NCI-H146 treated with DMSO at 0.1 percent for 48 hours (cell line): Measurements from ENCODE around the gene TMEM259.

Experiments
- DNase-seq: peaks from one replicate; lab custom pipeline; 2025; ENCODE audit not compliant: unreplicated experiment; lab: John Stamatoyannopoulos, UW

TMEM259 gene

DNA sequence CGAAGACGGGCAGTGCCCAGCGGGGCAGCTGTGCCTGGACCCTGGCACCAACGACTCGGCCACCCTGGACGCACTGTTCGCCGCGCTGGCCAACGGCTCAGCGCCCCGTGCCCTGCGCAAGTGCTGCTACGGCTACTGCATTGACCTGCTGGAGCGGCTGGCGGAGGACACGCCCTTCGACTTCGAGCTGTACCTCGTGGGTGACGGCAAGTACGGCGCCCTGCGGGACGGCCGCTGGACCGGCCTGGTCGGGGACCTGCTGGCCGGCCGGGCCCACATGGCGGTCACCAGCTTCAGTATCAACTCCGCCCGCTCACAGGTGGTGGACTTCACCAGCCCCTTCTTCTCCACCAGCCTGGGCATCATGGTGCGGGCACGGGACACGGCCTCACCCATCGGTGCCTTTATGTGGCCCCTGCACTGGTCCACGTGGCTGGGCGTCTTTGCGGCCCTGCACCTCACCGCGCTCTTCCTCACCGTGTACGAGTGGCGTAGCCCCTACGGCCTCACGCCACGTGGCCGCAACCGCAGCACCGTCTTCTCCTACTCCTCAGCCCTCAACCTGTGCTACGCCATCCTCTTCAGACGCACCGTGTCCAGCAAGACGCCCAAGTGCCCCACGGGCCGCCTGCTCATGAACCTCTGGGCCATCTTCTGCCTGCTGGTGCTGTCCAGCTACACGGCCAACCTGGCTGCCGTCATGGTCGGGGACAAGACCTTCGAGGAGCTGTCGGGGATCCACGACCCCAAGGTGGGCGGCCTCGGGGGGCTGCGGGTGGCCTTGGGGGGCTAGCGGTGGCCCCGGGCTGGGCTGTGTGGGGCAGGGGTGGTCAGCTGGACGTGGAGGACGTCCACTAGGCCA is 15.9 kb downstream of the TMEM259 start:
- no peak for DNase-seq

DNA sequence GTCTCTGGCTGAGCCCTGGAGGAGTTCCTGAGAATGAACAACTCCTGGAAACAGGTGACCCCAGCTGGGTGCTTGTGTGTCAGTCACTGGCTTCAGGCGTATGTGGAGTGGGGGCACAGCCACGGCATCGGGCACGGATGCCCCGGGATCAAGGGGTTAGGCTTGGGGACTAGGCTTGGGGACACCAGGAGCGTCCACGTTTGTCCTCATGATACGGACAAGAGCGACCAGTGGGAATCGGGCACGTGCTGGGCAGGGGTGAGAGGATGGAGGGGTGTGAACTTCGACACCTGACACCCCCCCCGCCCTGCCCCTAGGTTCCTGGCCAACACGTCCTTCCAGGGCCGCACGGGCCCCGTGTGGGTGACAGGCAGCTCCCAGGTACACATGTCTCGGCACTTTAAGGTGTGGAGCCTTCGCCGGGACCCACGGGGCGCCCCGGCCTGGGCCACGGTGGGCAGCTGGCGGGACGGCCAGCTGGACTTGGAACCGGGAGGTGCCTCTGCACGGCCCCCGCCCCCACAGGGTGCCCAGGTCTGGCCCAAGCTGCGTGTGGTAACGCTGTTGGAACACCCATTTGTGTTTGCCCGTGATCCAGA is 16.6 kb downstream of the TMEM259 start:
- DNase-seq, result no peak

DNA sequence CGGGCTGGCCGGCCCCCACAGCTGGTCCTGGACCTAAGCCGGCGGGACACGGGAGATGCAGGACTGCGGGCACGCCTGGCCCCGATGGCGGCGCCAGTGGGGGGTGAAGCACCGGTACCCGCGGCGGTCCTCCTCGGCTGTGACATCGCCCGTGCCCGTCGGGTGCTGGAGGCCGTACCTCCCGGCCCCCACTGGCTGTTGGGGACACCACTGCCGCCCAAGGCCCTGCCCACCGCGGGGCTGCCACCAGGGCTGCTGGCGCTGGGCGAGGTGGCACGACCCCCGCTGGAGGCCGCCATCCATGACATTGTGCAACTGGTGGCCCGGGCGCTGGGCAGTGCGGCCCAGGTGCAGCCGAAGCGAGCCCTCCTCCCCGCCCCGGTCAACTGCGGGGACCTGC is 17.6 kb downstream of the TMEM259 start:
- no peak for DNase-seq

DNA sequence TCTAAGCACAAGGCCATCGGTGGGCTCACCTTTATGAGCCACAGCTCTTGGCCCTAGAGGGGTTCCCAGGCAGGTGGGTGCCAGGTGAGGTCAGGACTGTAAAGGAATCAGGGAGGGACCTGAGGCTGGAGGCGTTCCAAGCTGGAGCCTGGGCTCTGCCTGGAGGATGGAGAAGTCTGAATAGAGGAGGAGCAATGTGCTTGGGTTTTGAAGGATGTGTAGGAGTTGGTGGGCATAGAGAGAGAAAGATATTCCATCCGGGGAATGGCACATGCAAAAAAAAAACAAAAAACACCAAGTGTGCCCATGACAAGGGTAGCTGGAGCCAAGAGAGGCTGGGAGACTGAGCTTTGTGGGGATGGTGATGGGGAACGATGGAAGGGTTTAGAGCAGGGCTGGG is 18.3 kb downstream of the TMEM259 start:
- no peak for DNase-seq

DNA sequence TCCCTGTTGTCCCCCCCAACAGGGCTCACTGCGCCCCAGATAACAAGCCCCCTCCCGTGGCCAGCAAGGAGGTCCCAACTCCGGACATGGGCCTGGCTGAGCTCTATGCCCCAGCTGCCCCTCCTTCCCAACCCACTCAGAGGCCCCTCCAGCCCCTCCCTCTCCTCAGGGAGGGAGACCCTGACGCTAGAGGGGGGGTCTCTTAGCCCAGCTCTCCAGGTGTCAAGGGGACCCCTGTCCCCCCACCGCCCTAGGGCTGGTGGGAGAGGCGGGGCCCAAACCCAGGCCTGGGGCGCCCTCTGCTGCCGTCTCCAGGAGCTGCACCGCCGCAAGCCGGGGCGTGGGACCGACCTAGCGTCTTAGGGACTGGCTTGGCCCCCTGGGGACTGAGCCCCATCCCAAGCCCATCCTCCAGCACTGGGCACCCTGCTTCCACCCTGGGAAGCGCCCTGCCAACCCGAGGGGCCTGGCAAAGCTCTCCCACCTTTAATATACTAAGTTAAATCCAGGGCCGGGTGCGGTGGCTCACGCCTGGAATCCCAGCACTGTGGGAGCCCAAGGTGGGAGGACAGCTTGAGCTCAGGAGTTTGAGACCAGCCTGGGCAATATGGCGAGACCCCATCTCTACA is 19.3 kb downstream of the TMEM259 start:
- no peak for DNase-seq

DNA sequence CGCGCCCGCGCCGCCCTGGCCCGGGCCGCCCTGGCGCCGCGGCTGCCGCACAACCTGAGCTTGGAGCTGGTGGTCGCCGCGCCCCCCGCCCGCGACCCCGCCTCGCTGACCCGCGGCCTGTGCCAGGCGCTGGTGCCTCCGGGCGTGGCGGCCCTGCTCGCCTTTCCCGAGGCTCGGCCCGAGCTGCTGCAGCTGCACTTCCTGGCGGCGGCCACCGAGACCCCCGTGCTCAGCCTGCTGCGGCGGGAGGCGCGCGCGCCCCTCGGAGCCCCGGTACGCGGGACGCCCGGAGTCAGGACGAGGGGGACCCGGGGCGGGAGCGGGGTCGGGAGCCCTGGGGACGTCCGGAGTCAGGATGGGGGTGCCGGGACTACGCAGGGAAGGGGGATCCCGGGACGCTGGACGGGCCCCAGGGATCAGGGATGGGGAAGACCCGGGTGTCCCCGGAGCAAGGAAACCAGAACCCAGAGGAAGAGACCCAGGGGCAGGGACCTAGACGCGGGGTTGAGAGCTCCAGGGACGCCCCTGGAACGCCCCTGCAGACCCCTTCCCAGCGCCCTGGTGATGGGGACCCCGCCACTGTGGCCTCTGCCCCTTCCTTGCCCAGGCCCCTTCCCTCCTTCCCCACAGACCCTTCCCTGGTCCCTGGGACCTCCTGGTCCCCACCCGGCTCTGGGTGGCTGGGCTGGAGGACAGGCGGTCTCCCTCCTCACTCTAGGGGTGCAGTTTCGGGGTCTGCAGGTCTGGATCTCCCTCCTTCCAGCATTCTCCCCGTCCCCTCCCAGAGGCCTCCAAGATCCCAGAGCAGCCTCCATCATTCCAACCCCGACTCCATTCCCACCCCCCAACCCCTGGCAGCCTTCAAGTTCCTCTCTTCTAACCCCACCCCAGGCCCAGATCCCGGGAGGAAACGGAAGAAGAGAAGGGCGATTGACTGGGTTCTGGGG is 20.1 kb downstream of the TMEM259 start:
- DNase-seq, result no peak

DNA sequence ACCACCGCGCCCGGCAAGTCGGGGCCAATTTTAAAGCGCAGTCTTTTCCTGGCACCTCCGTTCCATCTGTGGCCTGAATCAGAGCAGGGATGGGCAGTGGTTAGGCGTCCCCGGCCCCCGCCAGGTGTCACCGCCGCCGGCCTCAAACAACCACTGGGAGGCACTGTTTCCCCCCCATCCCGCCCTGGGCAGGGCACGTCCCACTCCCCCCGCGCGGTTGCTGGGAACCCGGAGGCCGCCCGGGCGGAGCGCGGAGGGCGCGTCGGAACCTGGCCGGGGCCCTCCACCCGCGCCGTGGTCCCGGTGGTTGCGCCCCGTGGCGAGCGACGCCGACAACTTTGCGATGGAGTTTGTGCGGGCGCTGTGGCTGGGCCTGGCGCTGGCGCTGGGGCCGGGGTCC is 20.8 kb downstream of the TMEM259 start, which contains the start of gene GRIN3B:
GRIN3B (plus strand) TSS at position 325 of the 400 bp plus-strand sequence; CDS start at position 344, 19 bp downstream.
- DNase-seq, result no peak

DNA sequence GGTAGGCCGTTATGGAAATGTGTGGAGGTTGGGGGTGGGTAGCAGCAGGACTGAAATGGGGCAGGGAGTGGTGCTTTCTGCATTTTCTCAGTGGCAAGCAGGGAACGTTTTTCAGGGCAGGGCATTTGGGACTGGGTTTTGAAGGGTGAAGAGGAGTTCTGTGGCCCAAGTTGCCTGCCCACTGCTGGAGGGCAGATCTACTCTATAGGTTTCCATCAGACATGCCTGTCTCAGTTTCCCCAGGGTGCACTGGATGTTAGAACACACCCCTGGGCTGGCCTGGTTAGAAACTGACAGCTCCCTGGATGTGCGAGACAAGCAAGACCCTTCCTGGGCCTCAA is 21.6 kb downstream of the TMEM259 start:
- DNase-seq, result no peak

DNA sequence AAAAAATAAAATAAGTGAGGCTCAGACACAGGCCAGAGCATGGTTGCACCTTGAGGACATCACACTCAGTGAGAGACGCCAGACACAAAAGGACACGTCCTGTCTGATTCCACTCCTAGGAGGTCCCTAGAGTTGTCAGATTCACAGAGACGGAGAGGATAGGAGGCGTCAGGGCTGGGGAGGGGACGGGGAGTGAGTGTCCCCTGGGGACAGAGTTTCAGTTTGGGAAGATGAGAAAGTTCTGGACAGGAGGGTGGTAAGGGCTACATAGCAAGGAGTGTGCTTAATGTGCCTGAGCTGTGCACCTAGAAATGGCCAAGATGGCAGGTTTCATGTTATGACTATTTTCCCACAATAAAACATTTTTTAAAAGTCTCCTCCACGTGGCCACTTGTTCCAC is 22.9 kb downstream of the TMEM259 start:
- DNase-seq, result no peak

DNA sequence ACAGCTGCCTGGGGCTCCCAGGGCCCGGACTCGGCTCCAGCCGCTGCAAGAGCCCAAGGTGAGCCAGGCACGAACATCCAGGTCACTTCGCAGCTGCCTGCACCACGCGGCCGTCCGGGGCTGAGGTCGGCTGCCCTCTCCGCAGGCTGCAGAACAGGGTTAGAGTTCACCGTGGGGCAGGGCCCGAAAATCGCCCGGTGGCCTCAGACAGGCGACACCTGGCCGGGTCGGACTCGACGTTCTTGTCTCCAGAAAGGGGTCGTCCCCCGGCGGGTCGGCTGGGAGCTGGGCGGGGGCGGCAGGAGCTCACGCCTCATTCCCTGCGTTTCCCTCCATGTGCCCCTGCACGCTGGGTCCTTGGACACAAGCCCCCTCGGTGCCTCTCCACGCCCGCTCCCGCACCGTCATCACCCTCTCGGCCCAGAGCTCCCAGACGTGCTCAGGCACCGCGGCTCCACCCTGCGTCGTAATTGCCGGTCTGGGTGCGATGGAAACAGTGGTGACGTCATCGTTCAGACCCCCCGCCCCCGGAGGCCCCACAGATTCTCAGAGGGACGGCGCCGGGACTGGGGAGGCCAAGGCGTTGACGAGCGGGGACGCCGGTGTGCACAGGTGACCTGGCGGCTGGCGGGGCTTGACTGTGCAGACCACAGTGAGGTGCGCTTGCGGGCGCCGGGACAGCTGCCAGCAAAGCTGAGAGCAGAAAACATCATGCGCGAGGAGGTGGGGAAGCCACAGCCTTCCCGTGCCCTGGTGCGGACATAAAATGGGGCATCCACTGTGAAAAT is 24.7 kb downstream of the TMEM259 start:
- no peak for DNase-seq

DNA sequence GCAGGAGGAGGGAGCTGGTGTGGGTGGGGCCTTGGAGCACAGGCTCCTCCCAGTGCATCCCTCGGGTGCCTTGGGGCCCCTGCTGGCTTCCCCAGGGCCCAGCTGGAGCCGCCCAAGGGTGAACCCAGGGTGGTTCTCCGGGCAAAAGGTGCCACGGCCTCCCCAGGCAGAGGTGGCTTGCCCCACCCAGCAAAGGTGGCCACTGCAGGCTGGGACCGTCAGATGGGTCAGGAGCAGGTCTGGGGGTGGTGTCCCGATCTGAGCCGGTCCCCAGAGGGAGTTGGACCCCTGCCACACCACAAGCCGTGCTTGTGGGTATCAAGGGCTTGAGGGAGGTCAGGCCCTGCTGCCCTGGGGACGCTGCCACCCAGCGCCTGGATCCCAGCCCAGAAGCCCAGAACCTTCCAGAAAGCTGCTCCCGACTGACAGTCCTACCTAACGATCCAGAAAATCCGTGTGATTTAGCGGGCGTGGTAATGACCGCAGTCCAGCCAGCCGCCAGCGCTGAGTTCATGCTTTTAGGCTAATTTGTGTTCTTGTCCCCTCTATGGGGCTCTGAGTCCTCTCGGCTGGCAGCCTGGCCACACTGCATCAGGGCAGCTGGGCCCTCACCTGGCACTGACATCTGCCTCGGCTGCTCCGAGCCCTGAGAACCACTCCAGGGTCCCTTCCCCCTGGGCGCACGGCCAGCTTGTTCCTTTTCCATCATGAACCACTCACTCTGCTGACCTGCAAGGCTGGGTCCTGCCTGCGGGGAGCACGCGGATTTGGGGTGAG is 25.7 kb downstream of the TMEM259 start:
- no peak for DNase-seq

DNA sequence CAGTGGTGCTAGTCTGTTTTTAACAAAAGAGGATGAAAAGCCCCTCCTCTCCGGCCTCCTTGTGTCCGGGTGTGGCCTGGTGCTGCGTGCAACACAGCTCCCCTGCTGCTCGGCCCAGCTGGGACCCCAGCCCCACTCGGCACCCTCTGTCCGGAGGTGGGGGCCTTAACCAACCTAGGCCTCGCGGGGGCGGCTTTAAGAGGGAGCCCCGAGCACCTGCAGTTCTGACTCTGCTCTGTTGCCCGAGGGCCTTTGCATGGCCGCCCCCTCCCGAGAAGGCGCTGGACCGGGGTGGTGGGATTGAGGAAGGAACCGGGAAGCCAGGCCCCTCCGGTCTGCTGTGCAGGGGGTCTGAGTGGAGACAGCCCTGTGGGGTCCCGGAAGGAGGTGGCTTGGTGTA is 26.4 kb downstream of the TMEM259 start:
- no peak for DNase-seq

DNA sequence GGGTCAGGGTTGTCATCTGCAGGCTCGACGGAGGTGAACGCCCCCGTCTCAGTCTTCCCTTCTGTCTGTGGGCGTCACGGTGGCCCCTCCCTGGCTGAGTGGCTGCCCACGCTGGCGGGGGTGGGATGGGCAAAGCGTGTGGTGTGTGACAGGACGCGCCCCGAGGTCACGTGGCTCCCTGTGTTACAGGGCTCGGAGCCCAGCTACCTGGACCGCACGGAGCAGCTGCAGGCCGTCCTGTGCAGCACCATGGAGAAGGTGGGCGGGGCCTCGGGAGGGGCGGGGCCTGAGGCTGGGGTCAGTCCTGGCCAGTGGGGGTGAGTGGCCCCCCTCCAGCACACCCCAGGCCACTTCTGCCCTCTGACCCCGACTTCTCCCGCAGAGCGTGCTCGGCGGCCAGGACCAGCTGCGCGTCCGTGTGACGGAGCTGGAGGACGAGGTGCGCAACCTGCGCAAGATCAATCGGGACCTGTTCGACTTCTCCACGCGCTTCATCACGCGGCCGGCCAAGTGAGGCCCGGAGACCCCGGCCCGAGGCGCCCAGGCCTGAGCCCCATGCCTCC is 27.0 kb downstream of the TMEM259 start:
- no peak for DNase-seq

DNA sequence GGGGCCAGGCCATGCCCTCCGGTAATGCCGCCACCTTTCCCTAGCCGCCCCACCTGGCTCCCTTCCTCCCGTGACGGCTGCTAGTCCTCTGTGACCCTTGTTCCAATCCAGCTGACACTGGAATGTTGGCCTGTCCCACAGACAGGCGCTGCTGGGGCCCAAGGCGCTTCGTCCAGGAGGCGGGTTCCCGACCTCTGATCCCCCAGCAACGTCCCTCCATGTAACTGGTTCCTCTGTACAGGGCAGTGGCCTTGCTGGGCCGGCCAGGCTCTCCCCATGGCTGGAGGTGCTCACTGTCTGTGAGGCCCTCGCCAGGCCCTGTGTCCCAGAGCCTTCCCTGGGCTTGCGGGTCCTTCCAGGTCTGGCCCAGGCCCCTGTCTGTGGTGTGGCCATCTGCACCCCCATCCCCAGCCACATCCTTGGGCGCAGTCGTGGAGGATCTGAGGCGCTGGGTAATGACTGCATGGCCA is 27.5 kb downstream of the TMEM259 start:
- no peak for DNase-seq

DNA sequence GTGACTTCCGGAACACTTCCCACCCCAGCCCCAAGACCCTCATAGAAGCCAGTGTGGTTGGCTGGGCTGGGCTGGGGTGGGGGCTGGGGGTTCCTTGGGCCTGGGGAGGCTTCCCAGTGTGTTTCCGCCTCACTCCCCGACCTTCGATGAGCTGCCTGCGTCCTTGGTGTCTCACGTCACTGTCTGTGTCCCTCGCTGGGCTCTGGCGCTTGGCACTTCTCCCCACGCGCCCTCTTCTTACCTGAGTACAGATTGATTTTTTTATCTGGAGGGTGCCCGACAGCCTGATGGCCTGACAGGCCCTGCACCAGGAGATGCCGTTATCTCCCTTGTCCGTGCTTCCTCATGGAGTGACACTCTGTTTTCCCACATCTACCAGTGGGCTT is 28.3 kb downstream of the TMEM259 start:
- no peak for DNase-seq

DNA sequence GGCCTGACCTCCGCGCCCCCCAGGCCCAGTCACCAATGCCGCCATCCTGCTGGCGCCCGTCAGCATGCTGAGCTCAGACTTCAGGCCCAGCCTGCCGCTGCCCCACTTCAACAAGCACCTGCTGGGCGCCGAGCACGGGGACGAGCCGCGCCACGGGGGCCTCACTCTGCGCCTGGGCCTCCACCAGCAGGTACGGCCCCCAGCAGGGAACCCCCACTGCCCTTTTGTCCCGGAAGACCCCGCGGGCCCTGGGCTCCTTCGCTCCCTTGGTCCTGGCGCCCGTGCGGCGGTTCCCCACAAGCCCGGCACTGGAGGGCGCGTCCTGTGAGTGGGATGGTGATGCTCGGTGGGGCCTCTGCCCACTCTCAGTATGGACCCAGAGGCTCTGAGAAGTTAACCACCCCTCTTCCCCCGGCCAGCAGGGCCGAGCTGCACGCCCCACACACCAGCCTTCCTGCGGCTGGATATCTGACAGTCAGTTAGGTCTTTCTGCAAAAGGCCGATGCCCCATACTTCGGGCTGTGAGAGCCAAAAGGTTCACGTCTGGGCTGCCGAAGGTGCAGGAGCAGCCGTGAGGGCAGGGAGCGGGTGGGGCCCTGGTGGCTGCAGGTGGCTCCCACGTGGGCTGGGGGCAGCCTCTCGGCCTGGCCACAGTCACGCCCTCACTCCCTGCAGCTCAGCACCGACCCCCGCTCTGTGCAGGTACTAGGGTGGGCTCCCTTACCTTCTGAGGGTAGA is 28.8 kb downstream of the TMEM259 start:
- no peak for DNase-seq

DNA sequence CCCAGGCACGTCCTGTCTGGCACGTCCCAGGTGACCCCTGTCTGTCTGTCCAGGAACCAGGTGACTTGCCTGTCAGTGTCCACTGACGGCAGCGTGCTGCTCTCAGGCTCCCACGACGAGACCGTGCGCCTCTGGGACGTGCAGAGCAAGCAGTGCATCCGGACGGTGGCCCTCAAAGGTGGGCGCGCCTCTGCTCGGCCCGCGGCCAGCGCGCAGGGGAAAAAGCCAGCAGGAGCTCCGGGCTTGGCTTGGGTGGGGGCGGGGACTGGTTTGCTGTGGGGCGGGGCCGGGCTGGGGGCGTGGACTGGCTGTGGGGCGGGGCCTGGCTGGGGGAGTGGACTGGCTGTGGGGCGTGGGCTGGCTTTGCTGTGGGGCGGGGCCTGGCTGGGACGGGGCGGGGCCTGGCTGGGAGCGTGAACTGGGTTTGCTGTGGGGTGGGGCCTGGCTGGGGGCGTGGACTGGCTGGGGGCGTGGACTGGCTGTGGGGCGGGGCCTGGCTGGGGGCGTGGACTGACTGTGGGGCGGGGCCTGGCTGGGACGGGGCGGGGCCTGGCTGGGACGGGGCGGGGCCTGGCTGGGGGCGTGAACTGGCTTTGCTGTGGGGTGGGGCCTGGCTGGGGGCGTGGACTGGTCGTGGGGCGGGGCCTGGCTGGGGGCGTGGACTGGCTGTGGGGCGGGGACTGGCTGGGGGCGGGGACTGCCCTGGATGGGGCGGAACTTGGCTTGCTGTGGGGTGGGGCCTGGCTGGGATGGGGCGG is 29.6 kb downstream of the TMEM259 start:
- no peak for DNase-seq

DNA sequence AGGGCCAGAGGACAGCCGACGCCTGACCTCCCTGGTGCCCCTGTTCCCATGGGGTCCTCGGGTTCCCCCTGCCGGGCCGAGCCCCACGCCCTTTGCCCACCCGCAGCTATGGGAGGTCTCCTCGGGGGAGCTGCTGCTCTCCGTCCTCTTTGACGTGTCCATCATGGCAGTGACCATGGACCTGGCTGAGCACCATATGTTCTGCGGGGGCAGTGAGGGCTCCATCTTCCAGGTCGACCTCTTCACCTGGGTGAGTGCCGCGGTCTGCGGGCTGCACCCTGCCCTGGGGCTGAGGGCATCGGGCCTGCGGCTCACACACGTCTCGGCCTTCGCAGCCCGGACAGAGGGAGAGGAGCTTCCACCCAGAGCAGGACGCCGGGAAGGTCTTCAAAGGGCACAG is 30.2 kb downstream of the TMEM259 start:
- no peak for DNase-seq
